ENCODE measurements around the gene ADAMTS2. TPM values are rescaled to one million over a fixed set of nuclear protein-coding genes. Genes with fewer than 3 reads are reported as not detected.

Gene ADAMTS2
- total and polyA plus RNA-seq, 2 experiments from 2014 or later = 1.6 to 8.1 TPM

DNA sequence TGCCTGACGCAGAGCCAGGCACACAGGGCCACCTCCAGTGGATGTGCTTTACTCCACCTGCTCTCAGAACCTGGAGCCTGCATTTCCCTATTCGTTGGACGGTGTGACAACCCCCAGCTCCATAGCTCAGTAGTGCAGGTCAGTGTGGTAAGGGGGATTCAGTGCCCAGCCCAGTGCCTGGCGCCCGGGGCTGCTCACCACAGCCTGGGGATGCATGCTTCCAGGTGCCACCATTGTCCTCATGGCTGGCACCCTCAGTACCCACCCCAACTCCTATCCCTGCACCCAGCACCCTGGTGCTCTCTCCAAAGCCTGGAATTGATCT lies 32.8 kb upstream of the ADAMTS2 start:
- peaks cover 23% of the 10 kb centered on the region for H3K9me3 Mint-ChIP-seq
- no peaks in the 10 kb centered on the region for H3K36me3 Mint-ChIP-seq (ENCODE audit: low read depth)
- Histone ChIP-seq H3K36me3 (ENCODE audit: insufficient read depth) (no peaks in the 10 kb centered on the region), H3K9me2 (ENCODE audit: insufficient read depth) (no peaks in the 10 kb centered on the region), H3K79me2 (replicated peaks; ENCODE audit: insufficient read depth) (no peaks in the 10 kb centered on the region), H3K4me2 (no peak overlapping the region), H3F3A (replicated peaks; ENCODE audit: low read depth) (no peaks in the 10 kb centered on the region), H3K4me3 (no peak overlapping the region), H3K4me1 (ENCODE audit: insufficient read depth) (no peaks in the 10 kb centered on the region), H2AFZ (no peak overlapping the region), H3K27me3 (ENCODE audit: insufficient read depth) (no peaks in the 10 kb centered on the region), H4K20me1 (replicated peaks; ENCODE audit: insufficient read depth) (no peaks in the 10 kb centered on the region), H3K27ac (ENCODE audit: low read depth) (no peak overlapping the region)
- DNase-seq (ENCODE audit: low spot score) = no peak
- peaks cover 10% of the 10 kb centered on the region for H3K27me3 Mint-ChIP-seq (ENCODE audit: insufficient read depth, low read depth, poor library complexity)
- H3K4me1 Mint-ChIP-seq = no peaks in the 10 kb centered on the region; the same call in 2 of the 3 replicates
- no peak for ATAC-seq
- H3K27ac Mint-ChIP-seq = no peak overlapping the region
- TF ChIP-seq, protein P1, sequence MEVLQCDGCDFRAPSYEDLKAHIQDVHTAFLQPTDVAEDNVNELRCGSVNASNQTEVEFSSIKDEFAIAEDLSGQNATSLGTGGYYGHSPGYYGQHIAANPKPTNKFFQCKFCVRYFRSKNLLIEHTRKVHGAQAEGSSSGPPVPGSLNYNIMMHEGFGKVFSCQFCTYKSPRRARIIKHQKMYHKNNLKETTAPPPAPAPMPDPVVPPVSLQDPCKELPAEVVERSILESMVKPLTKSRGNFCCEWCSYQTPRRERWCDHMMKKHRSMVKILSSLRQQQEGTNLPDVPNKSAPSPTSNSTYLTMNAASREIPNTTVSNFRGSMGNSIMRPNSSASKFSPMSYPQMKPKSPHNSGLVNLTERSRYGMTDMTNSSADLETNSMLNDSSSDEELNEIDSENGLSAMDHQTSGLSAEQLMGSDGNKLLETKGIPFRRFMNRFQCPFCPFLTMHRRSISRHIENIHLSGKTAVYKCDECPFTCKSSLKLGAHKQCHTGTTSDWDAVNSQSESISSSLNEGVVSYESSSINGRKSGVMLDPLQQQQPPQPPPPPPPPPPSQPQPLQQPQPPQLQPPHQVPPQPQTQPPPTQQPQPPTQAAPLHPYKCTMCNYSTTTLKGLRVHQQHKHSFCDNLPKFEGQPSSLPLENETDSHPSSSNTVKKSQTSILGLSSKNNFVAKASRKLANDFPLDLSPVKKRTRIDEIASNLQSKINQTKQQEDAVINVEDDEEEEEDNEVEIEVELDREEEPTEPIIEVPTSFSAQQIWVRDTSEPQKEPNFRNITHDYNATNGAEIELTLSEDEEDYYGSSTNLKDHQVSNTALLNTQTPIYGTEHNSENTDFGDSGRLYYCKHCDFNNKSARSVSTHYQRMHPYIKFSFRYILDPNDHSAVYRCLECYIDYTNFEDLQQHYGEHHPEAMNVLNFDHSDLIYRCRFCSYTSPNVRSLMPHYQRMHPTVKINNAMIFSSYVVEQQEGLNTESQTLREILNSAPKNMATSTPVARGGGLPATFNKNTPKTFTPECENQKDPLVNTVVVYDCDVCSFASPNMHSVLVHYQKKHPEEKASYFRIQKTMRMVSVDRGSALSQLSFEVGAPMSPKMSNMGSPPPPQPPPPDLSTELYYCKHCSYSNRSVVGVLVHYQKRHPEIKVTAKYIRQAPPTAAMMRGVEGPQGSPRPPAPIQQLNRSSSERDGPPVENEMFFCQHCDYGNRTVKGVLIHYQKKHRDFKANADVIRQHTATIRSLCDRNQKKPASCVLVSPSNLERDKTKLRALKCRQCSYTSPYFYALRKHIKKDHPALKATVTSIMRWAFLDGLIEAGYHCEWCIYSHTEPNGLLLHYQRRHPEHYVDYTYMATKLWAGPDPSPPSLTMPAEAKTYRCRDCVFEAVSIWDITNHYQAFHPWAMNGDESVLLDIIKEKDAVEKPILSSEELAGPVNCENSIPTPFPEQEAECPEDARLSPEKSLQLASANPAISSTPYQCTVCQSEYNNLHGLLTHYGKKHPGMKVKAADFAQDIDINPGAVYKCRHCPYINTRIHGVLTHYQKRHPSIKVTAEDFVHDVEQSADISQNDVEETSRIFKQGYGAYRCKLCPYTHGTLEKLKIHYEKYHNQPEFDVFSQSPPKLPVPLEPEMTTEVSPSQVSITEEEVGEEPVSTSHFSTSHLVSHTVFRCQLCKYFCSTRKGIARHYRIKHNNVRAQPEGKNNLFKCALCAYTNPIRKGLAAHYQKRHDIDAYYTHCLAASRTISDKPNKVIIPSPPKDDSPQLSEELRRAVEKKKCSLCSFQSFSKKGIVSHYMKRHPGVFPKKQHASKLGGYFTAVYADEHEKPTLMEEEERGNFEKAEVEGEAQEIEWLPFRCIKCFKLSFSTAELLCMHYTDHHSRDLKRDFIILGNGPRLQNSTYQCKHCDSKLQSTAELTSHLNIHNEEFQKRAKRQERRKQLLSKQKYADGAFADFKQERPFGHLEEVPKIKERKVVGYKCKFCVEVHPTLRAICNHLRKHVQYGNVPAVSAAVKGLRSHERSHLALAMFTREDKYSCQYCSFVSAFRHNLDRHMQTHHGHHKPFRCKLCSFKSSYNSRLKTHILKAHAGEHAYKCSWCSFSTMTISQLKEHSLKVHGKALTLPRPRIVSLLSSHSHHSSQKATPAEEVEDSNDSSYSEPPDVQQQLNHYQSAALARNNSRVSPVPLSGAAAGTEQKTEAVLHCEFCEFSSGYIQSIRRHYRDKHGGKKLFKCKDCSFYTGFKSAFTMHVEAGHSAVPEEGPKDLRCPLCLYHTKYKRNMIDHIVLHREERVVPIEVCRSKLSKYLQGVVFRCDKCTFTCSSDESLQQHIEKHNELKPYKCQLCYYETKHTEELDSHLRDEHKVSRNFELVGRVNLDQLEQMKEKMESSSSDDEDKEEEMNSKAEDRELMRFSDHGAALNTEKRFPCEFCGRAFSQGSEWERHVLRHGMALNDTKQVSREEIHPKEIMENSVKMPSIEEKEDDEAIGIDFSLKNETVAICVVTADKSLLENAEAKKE (CRISPR knock-in tag; IDR thresholded peaks at IDR 0.05) = no peak
- TF ChIP-seq POLR2AphosphoS5 (IDR thresholded peaks at IDR 0.05; ENCODE audit: low read depth) (no peak), EZH2 (IDR thresholded peaks at IDR 0.05; ENCODE audit: low read depth, unreplicated experiment) (no peak), ZNF331 (CRISPR knock-in tag; IDR thresholded peaks at IDR 0.05; ENCODE audit: low read depth) (no peak), ZNF114 (CRISPR knock-in tag; IDR thresholded peaks at IDR 0.05) (no peak), JUNB (IDR thresholded peaks at IDR 0.05; ENCODE audit: unreplicated experiment) (no peak), CREB1 (CRISPR knock-in tag; IDR thresholded peaks at IDR 0.05; ENCODE audit: low read depth) (no peak)
- TF ChIP-seq, protein P2, sequence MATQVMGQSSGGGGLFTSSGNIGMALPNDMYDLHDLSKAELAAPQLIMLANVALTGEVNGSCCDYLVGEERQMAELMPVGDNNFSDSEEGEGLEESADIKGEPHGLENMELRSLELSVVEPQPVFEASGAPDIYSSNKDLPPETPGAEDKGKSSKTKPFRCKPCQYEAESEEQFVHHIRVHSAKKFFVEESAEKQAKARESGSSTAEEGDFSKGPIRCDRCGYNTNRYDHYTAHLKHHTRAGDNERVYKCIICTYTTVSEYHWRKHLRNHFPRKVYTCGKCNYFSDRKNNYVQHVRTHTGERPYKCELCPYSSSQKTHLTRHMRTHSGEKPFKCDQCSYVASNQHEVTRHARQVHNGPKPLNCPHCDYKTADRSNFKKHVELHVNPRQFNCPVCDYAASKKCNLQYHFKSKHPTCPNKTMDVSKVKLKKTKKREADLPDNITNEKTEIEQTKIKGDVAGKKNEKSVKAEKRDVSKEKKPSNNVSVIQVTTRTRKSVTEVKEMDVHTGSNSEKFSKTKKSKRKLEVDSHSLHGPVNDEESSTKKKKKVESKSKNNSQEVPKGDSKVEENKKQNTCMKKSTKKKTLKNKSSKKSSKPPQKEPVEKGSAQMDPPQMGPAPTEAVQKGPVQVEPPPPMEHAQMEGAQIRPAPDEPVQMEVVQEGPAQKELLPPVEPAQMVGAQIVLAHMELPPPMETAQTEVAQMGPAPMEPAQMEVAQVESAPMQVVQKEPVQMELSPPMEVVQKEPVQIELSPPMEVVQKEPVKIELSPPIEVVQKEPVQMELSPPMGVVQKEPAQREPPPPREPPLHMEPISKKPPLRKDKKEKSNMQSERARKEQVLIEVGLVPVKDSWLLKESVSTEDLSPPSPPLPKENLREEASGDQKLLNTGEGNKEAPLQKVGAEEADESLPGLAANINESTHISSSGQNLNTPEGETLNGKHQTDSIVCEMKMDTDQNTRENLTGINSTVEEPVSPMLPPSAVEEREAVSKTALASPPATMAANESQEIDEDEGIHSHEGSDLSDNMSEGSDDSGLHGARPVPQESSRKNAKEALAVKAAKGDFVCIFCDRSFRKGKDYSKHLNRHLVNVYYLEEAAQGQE (IDR thresholded peaks at IDR 0.05; ENCODE audit: unreplicated experiment) = no peak
- H3K4me3 Mint-ChIP-seq = no peak overlapping the region

All from GM23338 (cell line).